CD4-positive, alpha-beta memory T cell (primary cell): ENCODE data around the gene CWC27. TPM values are rescaled to one million over a fixed set of nuclear protein-coding genes. Genes with fewer than 3 reads are reported as not detected.
"Not testable (repeated sequence)": the region's sequence is repeated elsewhere in the genome, so short reads cannot be mapped to it uniquely, and the experiment has no call there.

ENCODE experiments used
- CTCF ChIA-PET: fragments of 350-600 bp; sonication (Branson Sonifier 250); formaldehyde crosslinking; loops from one replicate; lab custom pipeline; 2021; ENCODE audit warnings: inconsistent platforms; ENCODE audit not compliant: partially characterized antibody; lab: Charles Lee
- POLR2A ChIA-PET: fragments of 350-600 bp; sonication (Branson Sonifier 250); formaldehyde crosslinking; loops from one replicate; lab custom pipeline; 2021; ENCODE audit not compliant: partially characterized antibody; lab: Charles Lee
- DNase-seq, 5 donors: peaks; one replicate each; pipeline versions ENCODE4 v3.0.0 to v3.0.0-alpha.2; 2020 to 2022; ENCODE audit warnings: mixed read lengths in 1 of 5
- H3K27ac ChIP-seq: one replicate; pipeline ENCODE4 v1.7.0; 2013; ENCODE audit warnings: low read depth, low read length
- H3K27me3 ChIP-seq: 2 replicates; pipeline ENCODE4 v1.7.0; 2013; ENCODE audit warnings: mild to moderate bottlenecking, low read length, moderate library complexity; ENCODE audit not compliant: insufficient read depth
- H3K36me3 ChIP-seq: 2 replicates; pipeline ENCODE4 v1.7.0; 2013; ENCODE audit warnings: mild to moderate bottlenecking, low read length, moderate library complexity; ENCODE audit not compliant: insufficient read depth
- H3K4me1 ChIP-seq: 2 replicates; pipeline ENCODE4 v1.7.0; 2013; ENCODE audit warnings: mild to moderate bottlenecking, low read length, moderate library complexity; ENCODE audit not compliant: insufficient read depth
- H3K4me3 ChIP-seq, 2 donors: one replicate each; pipeline ENCODE4 v1.7.0; 2013; ENCODE audit warnings: low read length in 2 of 2, mild to moderate bottlenecking in 1 of 2
- H3K9me3 ChIP-seq, 2 donors: one replicate each; pipeline ENCODE4 v1.7.0; 2013; ENCODE audit warnings: low read length in 2 of 2, control low read depth in 1 of 2; ENCODE audit not compliant: control insufficient read depth in 1 of 2
- H3K27ac Mint-ChIP-seq, 7 donors: one replicate each; pipeline ENCODE4 v1.8.0; 2020 to 2021; ENCODE audit warnings: mixed read lengths in 7 of 7, mild to moderate bottlenecking in 6 of 7, inconsistent platforms in 3 of 7, moderate library complexity in 3 of 7
- H3K27me3 Mint-ChIP-seq, 2 donors: one replicate each; pipeline ENCODE4 v1.8.0; 2020 to 2021; ENCODE audit warnings: mixed read lengths in 2 of 2
- H3K36me3 Mint-ChIP-seq, 2 donors: one replicate each; pipeline ENCODE4 v1.8.0; 2020 to 2021; ENCODE audit warnings: mixed read lengths in 2 of 2, inconsistent platforms in 1 of 2, mild to moderate bottlenecking in 1 of 2
- H3K4me1 Mint-ChIP-seq, 4 donors: one replicate each; pipeline ENCODE4 v1.8.0; 2020 to 2021; ENCODE audit warnings: mixed read lengths in 4 of 4, mild to moderate bottlenecking in 1 of 4
- H3K4me3 Mint-ChIP-seq, 8 donors: one replicate each; pipeline ENCODE4 v1.8.0; 2020 to 2021; ENCODE audit warnings: mixed read lengths in 8 of 8, mild to moderate bottlenecking in 7 of 8, moderate library complexity in 6 of 8, inconsistent platforms in 3 of 8
- H3K9me3 Mint-ChIP-seq, 8 donors: one replicate each; pipeline ENCODE4 v1.8.0; 2020 to 2021; ENCODE audit warnings: mixed read lengths in 8 of 8, mild to moderate bottlenecking in 5 of 8, inconsistent platforms in 3 of 8, moderate library complexity in 1 of 8
- intact Hi-C: fragments of 100-400 bp; cut with micrococcal nuclease; formaldehyde crosslinking; loops from one replicate; pipeline ENCODE4 v1.15.1; 2023
- polyA plus RNA-seq, 2 donors: library from polyadenylated mRNA; unstranded; fragments of 300-500 nt; fragmentation: Illumina TruSeq; gene quantifications; one replicate each; pipeline ENCODE4 v1.2.3, GENCODE V29; 2021
- total RNA-seq, 2 experiments: library from RNA; stranded (reverse); gene quantifications; one replicate each; pipeline ENCODE4 v1.2.3, GENCODE V29; 2021

Gene CWC27
- total and polyA plus RNA-seq, 4 experiments from 2014 or later: 16.8 to 37.7 (median 22.9) TPM

- no peaks in the 10 kb centered on the region for H3K36me3 ChIP-seq
- intact Hi-C loops: no loop called here
- no peaks in the 10 kb centered on the region for H3K9me3 Mint-ChIP-seq
- peak overlapping the region in 2 of 7 donors; percentile 1 to 45 for H3K27ac Mint-ChIP-seq
- POLR2A ChIA-PET: no interaction called here
- peaks cover 10 to 18% of the 10 kb centered on the region in 2 donors for H3K36me3 Mint-ChIP-seq
- H3K9me3 ChIP-seq: no peaks in the 10 kb centered on the region
- H3K4me1 Mint-ChIP-seq: peaks cover 8 to 12% (median 9%) of the 10 kb centered on the region in 4 donors
- no peak overlapping the region for H3K4me3 ChIP-seq
- no peaks in the 10 kb centered on the region for H3K27me3 Mint-ChIP-seq
- H3K4me1 ChIP-seq: peaks cover 6% of the 10 kb centered on the region
- CTCF ChIA-PET: interaction anchor here (1.3 kb wide), 1 partner anchor 12 kb away, joined by 3 read pairs; no protein-coding TSS in a partner anchor
- H3K27ac ChIP-seq: no peak overlapping the region
- H3K27me3 ChIP-seq: no peaks in the 10 kb centered on the region
- DNase-seq: no peak
- no peak overlapping the region for H3K4me3 Mint-ChIP-seq
Observed at GRCh38 chr5:64822320-64822719, 53.6 kb downstream of the CWC27 start.

DNA sequence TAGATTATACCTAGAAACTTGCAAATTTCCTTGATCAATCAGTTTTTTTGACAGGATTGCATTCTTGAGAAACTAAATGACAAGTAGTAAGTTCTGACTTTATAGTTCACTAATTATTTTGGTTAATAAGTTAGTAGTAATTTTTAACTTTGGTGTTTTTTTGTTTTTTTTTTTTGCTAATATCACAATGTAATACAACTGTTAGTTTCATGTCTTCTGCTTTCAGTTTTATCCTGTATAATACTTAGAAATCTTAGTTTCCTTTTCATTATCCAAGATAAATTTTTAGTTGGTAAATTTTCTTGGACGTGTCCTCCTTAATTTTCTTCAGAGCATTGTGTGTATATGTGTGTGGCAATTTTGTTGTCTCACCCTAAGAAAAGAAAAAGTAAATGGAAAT is 57.8 kb downstream of the CWC27 start:
- H3K36me3 Mint-ChIP-seq: peaks cover 15 to 33% of the 10 kb centered on the region in 2 donors
- ChIA-PET POLR2A (no interaction called here), CTCF (no interaction called here)
- H3K27ac ChIP-seq: no peak overlapping the region
- no peak overlapping the region for H3K4me3 Mint-ChIP-seq
- no peaks in the 10 kb centered on the region for H3K27me3 Mint-ChIP-seq
- intact Hi-C loops: no loop called here
- H3K4me3 ChIP-seq: no peak overlapping the region
- H3K4me1 ChIP-seq: peaks cover 6% of the 10 kb centered on the region
- peaks cover 8 to 10% (median 9%) of the 10 kb centered on the region in 4 donors for H3K4me1 Mint-ChIP-seq
- no peak for DNase-seq
- no peaks in the 10 kb centered on the region for H3K9me3 Mint-ChIP-seq
- H3K27me3 ChIP-seq: no peaks in the 10 kb centered on the region
- H3K9me3 ChIP-seq: no peaks in the 10 kb centered on the region
- no peak overlapping the region for H3K27ac Mint-ChIP-seq
- H3K36me3 ChIP-seq: no peaks in the 10 kb centered on the region

GRCh38 chr5:64827703-64828102 is 59.0 kb downstream of the CWC27 start:
- H3K9me3 ChIP-seq: no peaks in the 10 kb centered on the region
- H3K4me3 Mint-ChIP-seq: no peak overlapping the region
- H3K27ac ChIP-seq: no peak overlapping the region
- H3K36me3 ChIP-seq: no peaks in the 10 kb centered on the region
- H3K4me3 ChIP-seq: no peak overlapping the region
- H3K4me1 ChIP-seq: no peaks in the 10 kb centered on the region
- POLR2A ChIA-PET: no interaction called here
- CTCF ChIA-PET: interaction anchor here (0.8 to 2.1 kb wide), 2 partner anchors 14 to 16 kb away, joined by 3 to 7 read pairs; no protein-coding TSS in a partner anchor
- H3K9me3 Mint-ChIP-seq: no peaks in the 10 kb centered on the region
- H3K27me3 Mint-ChIP-seq: no peaks in the 10 kb centered on the region
- no peaks in the 10 kb centered on the region for H3K4me1 Mint-ChIP-seq
- intact Hi-C loops: no loop called here
- DNase-seq: no peak
- peaks cover 12 to 26% of the 10 kb centered on the region in 2 donors for H3K36me3 Mint-ChIP-seq
- H3K27me3 ChIP-seq: no peaks in the 10 kb centered on the region
- no peak overlapping the region for H3K27ac Mint-ChIP-seq

DNA sequence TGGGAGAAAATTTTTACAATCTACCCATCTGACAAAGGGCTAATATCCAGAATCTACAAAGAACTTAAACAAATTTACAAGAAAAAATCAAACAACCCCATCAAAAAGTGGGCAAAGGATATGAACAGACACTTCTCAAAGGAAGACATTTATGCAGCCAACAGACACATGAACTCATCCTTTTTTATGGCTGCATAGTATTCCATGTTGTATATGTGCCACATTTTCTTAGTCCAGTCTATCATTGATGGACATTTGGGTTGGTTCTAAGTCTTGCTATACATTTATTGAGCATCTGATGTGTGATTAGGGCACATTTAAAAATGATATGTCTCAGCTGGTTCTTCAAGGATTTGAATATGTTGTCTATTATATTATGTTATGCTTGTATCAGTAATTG is 61.9 kb downstream of the CWC27 start:
- H3K27me3 ChIP-seq, H3K4me3 Mint-ChIP-seq, H3K27ac Mint-ChIP-seq, CTCF ChIA-PET, H3K9me3 ChIP-seq, H3K9me3 Mint-ChIP-seq, DNase-seq, H3K27ac ChIP-seq, H3K4me1 Mint-ChIP-seq, H3K27me3 Mint-ChIP-seq, H3K36me3 ChIP-seq, POLR2A ChIA-PET, intact Hi-C loops, H3K4me1 ChIP-seq, H3K4me3 ChIP-seq: not testable (repeated sequence)
- peaks cover 22 to 30% of the 10 kb centered on the region in 2 donors for H3K36me3 Mint-ChIP-seq

DNA sequence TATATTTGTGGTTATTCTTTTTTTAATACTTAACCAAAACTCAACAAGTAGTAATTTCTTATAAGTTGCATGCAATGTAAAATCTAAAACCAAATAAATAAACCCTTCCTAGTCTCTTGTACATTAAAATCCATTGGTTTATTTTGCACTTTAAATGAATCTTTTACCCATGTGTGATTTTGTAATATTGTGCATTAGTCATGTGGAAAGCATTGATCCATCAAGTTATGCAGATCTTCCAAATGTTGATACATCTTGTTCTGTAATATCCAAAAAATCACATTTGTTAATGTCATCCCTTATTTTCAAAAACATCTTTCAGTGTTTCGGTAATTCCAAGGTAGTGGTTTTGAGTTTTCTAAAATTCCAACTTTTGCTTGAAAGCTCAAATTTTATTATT is 63.3 kb downstream of the CWC27 start:
- no peak for DNase-seq
- Mint-ChIP-seq H3K9me3 (no peaks in the 10 kb centered on the region), H3K27ac (no peak overlapping the region), H3K36me3 (peaks cover 25 to 35% of the 10 kb centered on the region in 2 donors), H3K4me1 (no peaks in the 10 kb centered on the region), H3K27me3 (no peaks in the 10 kb centered on the region), H3K4me3 (no peak overlapping the region)
- intact Hi-C loops: no loop called here
- ChIA-PET CTCF (no interaction called here), POLR2A (no interaction called here)
- Histone ChIP-seq H3K36me3 (no peaks in the 10 kb centered on the region), H3K27ac (no peak overlapping the region), H3K9me3 (no peaks in the 10 kb centered on the region), H3K4me1 (no peaks in the 10 kb centered on the region), H3K4me3 (no peak overlapping the region), H3K27me3 (no peaks in the 10 kb centered on the region)

GRCh38 chr5:64834037-64834436 is 65.3 kb downstream of the CWC27 start:
- no peaks in the 10 kb centered on the region for H3K4me1 Mint-ChIP-seq
- no peaks in the 10 kb centered on the region for H3K4me1 ChIP-seq
- no peaks in the 10 kb centered on the region for H3K27me3 ChIP-seq
- no peak for DNase-seq
- H3K27ac ChIP-seq: no peak overlapping the region
- no peak overlapping the region for H3K4me3 ChIP-seq
- intact Hi-C loops: no loop called here
- H3K4me3 Mint-ChIP-seq: no peak overlapping the region
- ChIA-PET POLR2A (no interaction called here), CTCF (interaction anchor here (1.0 kb wide), 1 partner anchor 9 kb away, joined by 3 read pairs; no protein-coding TSS in a partner anchor)
- no peaks in the 10 kb centered on the region for H3K9me3 ChIP-seq
- no peaks in the 10 kb centered on the region for H3K27me3 Mint-ChIP-seq
- H3K27ac Mint-ChIP-seq: no peak overlapping the region
- peaks cover 25 to 37% of the 10 kb centered on the region in 2 donors for H3K36me3 Mint-ChIP-seq
- H3K36me3 ChIP-seq: no peaks in the 10 kb centered on the region
- no peaks in the 10 kb centered on the region for H3K9me3 Mint-ChIP-seq

GRCh38 chr5:64834611-64835010 is 65.9 kb downstream of the CWC27 start:
- Histone ChIP-seq H3K36me3 (no peaks in the 10 kb centered on the region), H3K27ac (no peak overlapping the region), H3K9me3 (no peaks in the 10 kb centered on the region), H3K27me3 (no peaks in the 10 kb centered on the region), H3K4me1 (no peaks in the 10 kb centered on the region), H3K4me3 (no peak overlapping the region)
- Mint-ChIP-seq H3K36me3 (peaks cover 29 to 37% of the 10 kb centered on the region in 2 donors), H3K27me3 (no peaks in the 10 kb centered on the region), H3K9me3 (peaks cover 0 to 5% (median 0%) of the 10 kb centered on the region in 8 donors), H3K4me1 (no peaks in the 10 kb centered on the region), H3K4me3 (no peak overlapping the region), H3K27ac (no peak overlapping the region)
- CTCF ChIA-PET: no interaction called here
- DNase-seq: no peak
- intact Hi-C loops: no loop called here
- POLR2A ChIA-PET: no interaction called here

DNA sequence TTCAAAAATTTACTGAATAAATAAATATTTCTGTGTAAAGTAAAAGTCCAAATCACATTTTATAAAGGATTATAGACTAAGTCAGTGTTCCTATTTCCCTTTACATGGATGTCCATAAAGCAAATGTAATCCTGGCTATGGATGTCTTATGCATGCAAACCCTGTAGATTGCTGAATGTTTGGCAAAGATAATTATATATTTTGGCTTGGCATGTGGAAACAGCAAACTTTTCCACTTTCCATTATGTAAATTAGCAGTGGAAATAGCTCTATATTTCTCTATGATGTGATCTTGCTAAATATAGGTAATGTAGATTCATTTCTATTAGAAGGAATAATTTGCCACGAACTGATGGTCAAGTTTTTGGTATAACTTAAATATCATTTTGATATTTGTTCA is 66.5 kb downstream of the CWC27 start:
- H3K4me1 ChIP-seq: no peaks in the 10 kb centered on the region
- H3K9me3 ChIP-seq: no peaks in the 10 kb centered on the region
- ChIA-PET POLR2A (no interaction called here), CTCF (no interaction called here)
- H3K27ac Mint-ChIP-seq: no peak overlapping the region
- H3K27me3 ChIP-seq: no peaks in the 10 kb centered on the region
- peaks cover 31 to 35% of the 10 kb centered on the region in 2 donors for H3K36me3 Mint-ChIP-seq
- H3K4me3 ChIP-seq: no peak overlapping the region
- peaks cover 0 to 7% (median 1%) of the 10 kb centered on the region in 8 donors for H3K9me3 Mint-ChIP-seq
- no peak overlapping the region for H3K27ac ChIP-seq
- no peak overlapping the region for H3K4me3 Mint-ChIP-seq
- H3K36me3 ChIP-seq: no peaks in the 10 kb centered on the region
- H3K4me1 Mint-ChIP-seq: no peaks in the 10 kb centered on the region
- no peak for DNase-seq
- H3K27me3 Mint-ChIP-seq: no peaks in the 10 kb centered on the region
- intact Hi-C loops: no loop called here
